GM19023 (cell line): ENCODE data around the gene NRTN.
"Not testable (repeated sequence)": the region's sequence is repeated elsewhere in the genome, so short reads cannot be mapped to it uniquely, and the experiment has no call there.

Experiments used
- ATAC-seq: cut with Tn5 transposase; IDR thresholded peaks from one replicate; pipeline ENCODE4 v1.9.1; 2021; ENCODE audit warnings: mild to moderate bottlenecking, moderate library complexity; ENCODE audit not compliant: unreplicated experiment

Gene NRTN

DNA sequence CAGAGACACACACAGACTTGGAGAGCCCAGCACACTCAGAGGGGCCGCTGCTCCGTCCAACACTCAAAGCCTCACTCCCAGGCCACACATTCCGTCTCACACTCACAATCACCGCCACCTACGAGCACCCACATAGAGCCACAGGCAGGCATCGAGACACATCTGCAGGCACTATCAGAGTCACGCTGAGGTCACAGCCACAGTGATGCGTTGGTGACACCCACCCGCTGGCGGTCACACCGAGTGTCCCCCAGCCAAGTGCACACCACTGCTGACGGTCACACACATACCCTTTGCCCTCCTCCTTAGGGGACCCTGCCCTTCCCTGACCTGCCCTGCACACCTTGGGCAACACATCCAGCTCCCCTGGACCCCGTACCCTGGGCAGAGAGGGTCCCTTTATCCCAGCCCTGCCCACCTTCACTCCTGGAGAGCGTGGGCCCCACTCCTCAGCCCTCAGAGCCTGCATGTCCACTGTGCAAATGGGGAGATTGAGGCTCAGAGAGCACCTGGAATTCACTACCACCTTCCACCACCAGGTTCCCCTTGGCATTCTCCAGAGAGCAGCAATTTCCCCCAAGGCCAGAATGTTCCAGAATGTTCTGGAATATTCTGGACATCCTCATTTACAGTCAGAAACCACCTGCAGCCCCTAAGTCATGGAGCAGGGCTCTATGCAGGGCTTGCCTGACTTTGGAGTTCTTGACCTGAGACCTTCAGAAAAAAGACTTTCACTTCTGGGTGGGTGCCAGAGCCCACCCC is 60.0 kb downstream of the NRTN start:
- no peak for ATAC-seq

DNA sequence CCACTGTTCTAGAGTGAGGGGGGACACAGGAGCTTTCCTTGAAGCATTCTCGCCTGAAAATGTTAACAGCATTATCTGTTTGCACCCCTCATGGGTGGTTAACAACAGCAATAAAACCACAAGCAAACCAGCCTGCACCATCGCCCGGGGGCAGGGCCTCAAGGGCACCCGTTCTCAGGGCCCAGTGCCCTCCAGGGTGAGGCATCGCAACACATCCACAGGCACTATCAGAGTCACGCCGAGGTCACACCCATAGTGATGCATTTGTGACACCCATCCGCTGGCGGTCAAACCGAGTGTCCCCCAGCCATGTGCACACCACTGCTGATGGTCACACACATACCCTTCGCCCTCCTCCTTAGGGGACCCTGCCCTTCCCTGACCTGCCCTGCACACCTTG is 60.9 kb downstream of the NRTN start:
- no peak for ATAC-seq

DNA sequence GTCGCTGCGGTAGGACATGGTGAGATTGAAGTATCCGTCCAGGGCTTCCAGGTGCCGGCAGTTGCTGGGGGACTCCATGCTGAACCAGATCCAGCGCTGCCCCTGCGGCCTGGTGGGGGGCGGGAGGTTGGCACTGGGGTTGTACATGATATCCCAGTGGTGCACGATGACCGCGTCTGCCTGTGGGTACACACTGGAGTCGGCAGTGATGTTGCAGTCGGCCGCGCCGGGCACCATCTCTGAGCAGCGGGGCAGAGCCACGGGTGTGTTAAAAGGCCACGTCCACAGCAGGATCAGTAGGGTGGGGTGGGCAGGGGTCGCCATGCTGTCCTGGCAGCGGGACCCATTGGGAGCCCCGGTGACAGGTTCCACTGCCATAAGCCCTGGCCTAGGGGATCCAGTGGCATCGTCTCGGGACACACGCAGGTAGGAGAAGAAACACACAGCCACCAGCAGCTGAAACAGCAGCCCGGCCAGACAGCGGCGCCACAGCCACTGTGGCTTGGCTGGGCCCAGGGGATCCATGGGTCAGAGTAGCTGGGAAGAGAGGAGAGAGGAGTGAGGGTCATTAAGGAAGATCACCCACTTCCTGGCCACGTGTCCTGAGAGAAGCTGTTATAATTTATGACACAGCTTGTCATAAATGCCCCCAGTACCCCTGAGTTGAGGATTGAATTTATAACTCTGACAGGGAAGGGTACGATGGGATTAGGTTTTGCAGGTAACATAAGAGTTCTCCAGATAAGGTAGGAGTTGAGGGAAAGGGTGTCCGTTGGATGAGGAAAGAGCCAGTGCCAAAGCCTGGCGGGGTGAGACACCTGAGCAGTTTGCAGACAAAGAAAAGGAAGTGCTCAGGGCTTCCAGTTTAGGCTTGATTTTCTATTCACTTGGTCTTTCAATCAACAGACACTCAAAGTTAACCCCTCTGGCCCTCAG is 62.6 kb downstream of the NRTN start:
- ATAC-seq: no peak

DNA sequence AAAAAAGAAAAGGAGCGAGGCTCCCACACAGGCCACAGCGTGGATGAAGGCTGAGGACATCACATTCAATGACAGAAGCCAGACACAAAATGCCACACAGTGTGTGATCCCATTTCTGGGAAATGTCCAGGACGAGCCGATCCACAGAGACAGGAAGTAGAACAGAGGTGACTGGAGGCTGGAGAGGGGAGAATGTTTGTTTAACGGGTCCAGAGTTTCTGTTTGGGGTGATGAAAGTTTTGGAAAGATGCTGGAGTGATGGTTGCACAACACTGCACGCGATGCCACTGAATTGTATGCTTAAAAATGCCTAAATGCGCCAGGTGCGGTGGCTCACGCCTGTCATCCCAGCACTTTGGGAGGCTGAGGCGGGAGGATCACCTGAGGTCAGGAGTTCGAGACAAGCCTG is 66.1 kb downstream of the NRTN start:
- ATAC-seq: no peak

DNA sequence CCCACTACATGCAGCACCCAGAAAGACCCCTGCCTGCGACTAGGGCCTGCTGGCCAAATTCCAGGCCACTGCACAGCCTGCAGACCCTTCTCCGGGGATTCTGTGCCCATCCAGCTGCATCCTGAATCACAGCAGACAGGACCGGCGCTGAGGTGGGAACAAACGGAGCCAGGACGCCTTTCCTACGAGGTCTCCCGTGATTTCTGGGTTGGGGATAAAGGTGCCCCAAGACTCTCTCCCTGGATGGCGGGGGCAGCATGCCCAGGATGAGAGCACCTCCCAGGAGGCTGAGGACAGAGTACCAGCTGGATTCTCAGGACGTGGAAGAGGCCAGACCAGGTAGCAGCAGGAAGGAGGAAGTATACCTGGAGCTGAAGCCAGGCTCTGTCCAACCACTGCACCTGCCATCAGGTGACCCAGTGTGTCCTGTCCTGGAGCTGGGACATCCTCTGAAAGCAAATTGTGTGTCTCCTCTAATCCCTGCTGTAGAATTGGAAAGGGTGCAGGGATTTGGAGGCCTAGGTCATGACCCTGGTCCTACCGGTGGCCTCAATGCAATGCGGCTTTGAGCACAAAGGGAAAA is 68.8 kb downstream of the NRTN start:
- ATAC-seq: no peak

DNA sequence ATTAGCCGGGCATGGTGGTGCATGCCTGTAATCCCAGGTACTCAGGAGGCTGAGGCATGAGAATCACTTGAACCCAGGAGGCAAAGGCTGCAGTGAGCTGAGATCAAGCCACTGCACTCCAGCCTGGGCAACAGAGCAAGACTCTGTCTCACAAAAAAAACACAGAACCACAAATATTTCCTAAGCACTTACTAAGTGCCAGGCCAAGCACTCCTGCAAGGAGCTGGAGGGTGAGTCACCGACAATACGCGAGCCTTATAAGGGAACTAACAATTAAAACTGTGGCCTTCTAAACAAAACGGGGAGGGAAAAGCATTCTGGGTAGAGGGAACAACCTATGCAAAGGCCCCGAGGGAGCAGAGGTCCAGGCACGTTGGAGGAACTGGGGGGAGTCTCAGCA is 69.6 kb downstream of the NRTN start:
- not testable (repeated sequence) for ATAC-seq

DNA sequence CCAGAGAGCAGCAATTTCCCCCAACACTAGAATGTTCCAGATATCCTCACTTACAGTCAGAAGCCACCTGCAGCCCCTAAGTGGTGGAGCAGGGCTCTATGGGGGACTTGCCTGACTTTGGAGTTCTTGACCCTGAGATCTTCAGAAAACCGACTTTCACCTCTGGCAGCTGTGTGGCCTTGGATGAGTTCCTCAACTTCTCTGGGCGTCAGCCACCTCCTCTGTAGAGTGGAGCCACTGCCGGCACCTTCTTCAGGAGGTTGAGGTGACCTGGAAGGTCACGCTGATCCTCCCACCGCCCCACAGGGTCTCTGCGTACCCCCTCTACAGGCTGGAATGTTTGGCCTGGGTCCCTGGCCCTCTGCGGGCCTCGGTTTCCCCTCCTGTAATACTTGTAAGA is 72.6 kb downstream of the NRTN start:
- ATAC-seq: no peak

DNA sequence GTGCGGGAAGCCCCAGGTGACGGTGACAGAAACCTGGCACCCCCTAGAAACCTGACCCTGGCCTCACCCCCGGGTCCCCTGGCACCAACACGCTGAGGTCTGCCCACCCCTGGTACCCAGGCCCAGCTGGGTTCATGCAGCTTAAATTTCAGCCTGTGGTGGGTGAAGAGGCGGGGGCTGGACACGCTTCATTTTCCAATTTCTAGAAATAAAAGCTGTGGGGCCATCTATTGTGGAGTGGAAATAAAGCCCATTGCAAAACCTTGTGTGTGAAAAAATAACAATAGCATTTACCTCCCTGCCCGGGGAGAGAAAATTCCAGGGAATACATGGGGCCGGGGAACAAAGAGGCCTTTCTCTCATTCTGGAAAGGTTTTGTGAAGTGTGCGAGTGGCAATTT is 73.0 kb downstream of the NRTN start:
- ATAC-seq: no peak
